ENCODE results near the gene COQ10A. TPM values are rescaled to one million over a fixed set of nuclear protein-coding genes. Genes with fewer than 3 reads are reported as not detected.

The COQ10A gene
- polyA plus RNA-seq, 1 donor (not counting 4 experiments of a cell fraction or from before 2014, with no cell fraction given): 11.6 TPM

DNA sequence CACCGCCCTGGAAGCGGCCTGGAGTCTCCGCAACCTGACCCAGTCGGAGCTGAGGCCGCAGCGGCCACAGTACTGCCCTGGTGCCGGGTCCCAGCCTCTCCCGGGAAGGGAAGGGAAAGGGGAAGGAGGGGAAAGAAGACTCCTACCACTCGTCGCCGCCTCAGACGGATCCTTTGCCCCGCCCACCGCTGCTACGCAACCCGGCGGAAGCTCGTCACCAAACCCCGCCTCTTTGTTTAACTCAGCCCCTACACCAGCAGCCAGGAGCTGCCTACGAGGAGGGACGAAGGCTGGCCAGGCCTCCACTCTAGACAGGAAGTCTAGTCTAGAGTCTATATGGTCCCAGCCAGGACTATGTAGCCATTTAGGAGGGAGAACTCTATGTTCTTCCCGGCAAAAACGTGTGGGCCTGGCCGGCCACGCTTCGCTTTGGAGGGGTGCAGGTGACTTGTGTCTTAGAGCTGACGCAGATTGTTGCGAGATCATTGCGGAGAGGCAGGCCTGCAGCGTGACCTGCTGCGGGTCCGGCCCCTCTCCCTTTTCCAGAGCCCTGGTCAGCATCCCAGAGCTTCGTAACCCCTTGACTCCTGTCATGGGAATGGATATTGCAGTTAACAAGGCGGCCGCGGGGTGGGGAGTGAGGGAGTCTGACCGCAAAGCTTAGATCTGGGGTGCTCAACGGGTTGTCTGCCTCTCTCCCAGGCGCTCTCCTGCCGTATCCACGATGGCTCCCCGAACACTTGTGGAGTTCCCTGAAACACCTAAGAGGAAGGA lies 44.8 kb upstream of the COQ10A start, which contains the start of gene RNF41:
Gene RNF41, minus strand, starts transcription at position 166 of the 774 bp plus-strand sequence. CDS start 7,875 bp downstream, outside the sequence.
- no peaks in the 10 kb centered on the region for H3K9me3 ChIP-seq (ENCODE audit: control insufficient read depth, low read depth, low read length)
- peaks cover 32% of the 10 kb centered on the region for H3K79me2 ChIP-seq (ENCODE audit: control insufficient read depth, insufficient read depth, low read length)
- H3K9me1 ChIP-seq (ENCODE audit: control insufficient read depth, extremely low read depth, insufficient read depth, low read length): no peaks in the 10 kb centered on the region
- H4K20me1 ChIP-seq (ENCODE audit: control insufficient read depth, extremely low read depth, insufficient read depth, low read length): no peaks in the 10 kb centered on the region
- H3K9ac ChIP-seq (ENCODE audit: control insufficient read depth, extremely low read depth, insufficient read depth, low read length): peak within 1 kb of the TSS; percentile 92
- TF ChIP-seq, protein P1, sequence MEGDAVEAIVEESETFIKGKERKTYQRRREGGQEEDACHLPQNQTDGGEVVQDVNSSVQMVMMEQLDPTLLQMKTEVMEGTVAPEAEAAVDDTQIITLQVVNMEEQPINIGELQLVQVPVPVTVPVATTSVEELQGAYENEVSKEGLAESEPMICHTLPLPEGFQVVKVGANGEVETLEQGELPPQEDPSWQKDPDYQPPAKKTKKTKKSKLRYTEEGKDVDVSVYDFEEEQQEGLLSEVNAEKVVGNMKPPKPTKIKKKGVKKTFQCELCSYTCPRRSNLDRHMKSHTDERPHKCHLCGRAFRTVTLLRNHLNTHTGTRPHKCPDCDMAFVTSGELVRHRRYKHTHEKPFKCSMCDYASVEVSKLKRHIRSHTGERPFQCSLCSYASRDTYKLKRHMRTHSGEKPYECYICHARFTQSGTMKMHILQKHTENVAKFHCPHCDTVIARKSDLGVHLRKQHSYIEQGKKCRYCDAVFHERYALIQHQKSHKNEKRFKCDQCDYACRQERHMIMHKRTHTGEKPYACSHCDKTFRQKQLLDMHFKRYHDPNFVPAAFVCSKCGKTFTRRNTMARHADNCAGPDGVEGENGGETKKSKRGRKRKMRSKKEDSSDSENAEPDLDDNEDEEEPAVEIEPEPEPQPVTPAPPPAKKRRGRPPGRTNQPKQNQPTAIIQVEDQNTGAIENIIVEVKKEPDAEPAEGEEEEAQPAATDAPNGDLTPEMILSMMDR (optimal IDR thresholded peaks at IDR 0.05 in 1 of 3, IDR thresholded peaks at IDR 0.05 in 1 of 3, conservative IDR thresholded peaks at IDR 0.05 in 1 of 3; ENCODE audit: extremely low read depth in 1 of 3, insufficient read depth in 2 of 3, low read length in 3 of 3): no peak
- TF ChIP-seq EZH2 (IDR thresholded peaks at IDR 0.05; ENCODE audit: low read length): no peak
- dilution Hi-C loops (cut with MboI; ENCODE audit: extremely low pct_ligation_motif_present, low sequenced_read_pairs): no loop called here
- FAIRE-seq: peak; percentile 77
- H3K4me2 ChIP-seq (ENCODE audit: control insufficient read depth, extremely low read depth, insufficient read depth, low read depth, low read length): peak within 1 kb of the TSS; percentile 98
- H3K27me3 ChIP-seq (ENCODE audit: control insufficient read depth, extremely low read depth, insufficient read depth, low read length): no peaks in the 10 kb centered on the region
- peaks cover 24% of the 10 kb centered on the region for H3K4me1 ChIP-seq (ENCODE audit: control insufficient read depth, extremely low read depth, insufficient read depth, low read length)
- peak within 1 kb of the TSS; percentile 89 to 98 (median 94) for H3K4me3 ChIP-seq (ENCODE audit: control insufficient read depth in 2 of 3, extremely low read depth in 1 of 3, insufficient read depth in 2 of 3, low read depth in 1 of 3, low read length in 3 of 3)
- H3K36me3 ChIP-seq (ENCODE audit: control insufficient read depth in 2 of 2, extremely low read depth in 1 of 2, insufficient read depth in 2 of 2, low read length in 2 of 2): peaks cover 2 to 4% of the 10 kb centered on the region in 2 experiments
- H3K27ac ChIP-seq (ENCODE audit: control insufficient read depth, insufficient read depth, low read length): peak within 1 kb of the TSS; percentile 84
- DNase-seq (ENCODE audit: low read depth, low spot score): peak; percentile 85
- H2AFZ ChIP-seq (ENCODE audit: control insufficient read depth, low read length): peak within 1 kb of the TSS; percentile 94

DNA sequence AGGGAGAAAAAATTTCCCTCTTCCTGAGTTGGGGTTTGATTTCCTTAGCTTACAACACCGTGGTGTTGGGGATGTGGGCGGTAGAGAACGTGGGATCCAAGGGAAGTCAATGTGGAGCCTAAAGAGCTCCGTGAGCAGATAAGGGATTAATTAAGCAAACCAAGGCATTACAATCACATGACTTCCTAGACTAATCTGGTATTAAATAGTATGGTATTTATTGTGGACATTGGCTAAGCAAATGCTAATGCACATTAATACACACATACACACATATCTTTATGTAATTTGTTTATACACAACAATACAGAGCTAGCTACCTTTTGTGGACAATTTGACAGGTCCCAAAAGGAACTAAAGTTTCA lies 44.2 kb upstream of the COQ10A start:
- no peak for DNase-seq (ENCODE audit: low read depth, low spot score)
- peaks cover under 1 to 4% of the 10 kb centered on the region in 2 experiments for H3K36me3 ChIP-seq (ENCODE audit: control insufficient read depth in 2 of 2, extremely low read depth in 1 of 2, insufficient read depth in 2 of 2, low read length in 2 of 2)
- H2AFZ ChIP-seq (ENCODE audit: control insufficient read depth, low read length): peak overlapping the region; percentile 73
- H3K79me2 ChIP-seq (ENCODE audit: control insufficient read depth, insufficient read depth, low read length): peaks cover 30% of the 10 kb centered on the region
- TF ChIP-seq, protein P1 (optimal IDR thresholded peaks at IDR 0.05 in 1 of 3, IDR thresholded peaks at IDR 0.05 in 1 of 3, conservative IDR thresholded peaks at IDR 0.05 in 1 of 3; ENCODE audit: extremely low read depth in 1 of 3, insufficient read depth in 2 of 3, low read length in 3 of 3): no peak
- dilution Hi-C loops (cut with MboI; ENCODE audit: extremely low pct_ligation_motif_present, low sequenced_read_pairs): no loop called here
- peaks cover 24% of the 10 kb centered on the region for H3K4me1 ChIP-seq (ENCODE audit: control insufficient read depth, extremely low read depth, insufficient read depth, low read length)
- H3K9ac ChIP-seq (ENCODE audit: control insufficient read depth, extremely low read depth, insufficient read depth, low read length): peak overlapping the region; percentile 92
- H3K27ac ChIP-seq (ENCODE audit: control insufficient read depth, insufficient read depth, low read length): peak overlapping the region; percentile 84
- H3K9me3 ChIP-seq (ENCODE audit: control insufficient read depth, low read depth, low read length): no peaks in the 10 kb centered on the region
- peak overlapping the region; percentile 98 for H3K4me2 ChIP-seq (ENCODE audit: control insufficient read depth, extremely low read depth, insufficient read depth, low read depth, low read length)
- H3K9me1 ChIP-seq (ENCODE audit: control insufficient read depth, extremely low read depth, insufficient read depth, low read length): no peaks in the 10 kb centered on the region
- H3K4me3 ChIP-seq (ENCODE audit: control insufficient read depth in 2 of 3, extremely low read depth in 1 of 3, insufficient read depth in 2 of 3, low read depth in 1 of 3, low read length in 3 of 3): peak overlapping the region; percentile 89 to 98 (median 94)
- H4K20me1 ChIP-seq (ENCODE audit: control insufficient read depth, extremely low read depth, insufficient read depth, low read length): no peaks in the 10 kb centered on the region
- no peak for FAIRE-seq
- no peaks in the 10 kb centered on the region for H3K27me3 ChIP-seq (ENCODE audit: control insufficient read depth, extremely low read depth, insufficient read depth, low read length)
